ENCODE data around the gene SLC12A8. TPM values are rescaled to one million over a fixed set of nuclear protein-coding genes. Genes with fewer than 3 reads are reported as not detected.
"Not testable (repeated sequence)": the region's sequence is repeated elsewhere in the genome, so short reads cannot be mapped to it uniquely, and the experiment has no call there.

The SLC12A8 gene
- total RNA-seq, 3 donors from 2014 or later, result 8.0 to 19.3 (median 13.6) TPM

DNA sequence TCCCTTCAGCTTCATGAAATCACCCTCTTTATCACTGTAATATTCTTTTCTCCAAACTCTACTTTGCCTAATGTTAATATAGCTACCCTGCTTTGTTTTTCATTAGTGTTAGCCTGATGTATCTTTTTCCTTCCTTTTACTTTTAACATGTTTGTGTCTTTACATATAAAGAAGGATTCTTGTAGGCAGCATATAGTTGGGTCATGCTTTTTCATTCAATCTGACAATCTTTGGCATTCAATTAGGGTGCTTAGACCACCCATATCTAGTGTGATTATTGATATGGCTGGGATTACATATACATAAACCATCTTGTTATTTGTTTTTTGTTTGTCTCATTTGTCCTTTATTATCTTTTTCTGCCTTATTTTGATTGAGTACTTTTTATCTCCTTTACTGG, 121.9 kb downstream of the SLC12A8 start:
- H3K4me1 ChIP-seq (ENCODE audit: low read depth), result no peaks in the 10 kb centered on the region
- DNase-seq, result no peak
- TF ChIP-seq, protein P1, sequence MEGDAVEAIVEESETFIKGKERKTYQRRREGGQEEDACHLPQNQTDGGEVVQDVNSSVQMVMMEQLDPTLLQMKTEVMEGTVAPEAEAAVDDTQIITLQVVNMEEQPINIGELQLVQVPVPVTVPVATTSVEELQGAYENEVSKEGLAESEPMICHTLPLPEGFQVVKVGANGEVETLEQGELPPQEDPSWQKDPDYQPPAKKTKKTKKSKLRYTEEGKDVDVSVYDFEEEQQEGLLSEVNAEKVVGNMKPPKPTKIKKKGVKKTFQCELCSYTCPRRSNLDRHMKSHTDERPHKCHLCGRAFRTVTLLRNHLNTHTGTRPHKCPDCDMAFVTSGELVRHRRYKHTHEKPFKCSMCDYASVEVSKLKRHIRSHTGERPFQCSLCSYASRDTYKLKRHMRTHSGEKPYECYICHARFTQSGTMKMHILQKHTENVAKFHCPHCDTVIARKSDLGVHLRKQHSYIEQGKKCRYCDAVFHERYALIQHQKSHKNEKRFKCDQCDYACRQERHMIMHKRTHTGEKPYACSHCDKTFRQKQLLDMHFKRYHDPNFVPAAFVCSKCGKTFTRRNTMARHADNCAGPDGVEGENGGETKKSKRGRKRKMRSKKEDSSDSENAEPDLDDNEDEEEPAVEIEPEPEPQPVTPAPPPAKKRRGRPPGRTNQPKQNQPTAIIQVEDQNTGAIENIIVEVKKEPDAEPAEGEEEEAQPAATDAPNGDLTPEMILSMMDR (IDR thresholded peaks at IDR 0.05), result no peak
- no peak overlapping the region for H3K4me3 ChIP-seq
- intact Hi-C loops (cut with DNase I, micrococcal nuclease), result no loop called here
- ATAC-seq, result no peak
- H3K9me3 ChIP-seq, result no peaks in the 10 kb centered on the region
- no peaks in the 10 kb centered on the region for H3K36me3 ChIP-seq (ENCODE audit: low read depth)

DNA sequence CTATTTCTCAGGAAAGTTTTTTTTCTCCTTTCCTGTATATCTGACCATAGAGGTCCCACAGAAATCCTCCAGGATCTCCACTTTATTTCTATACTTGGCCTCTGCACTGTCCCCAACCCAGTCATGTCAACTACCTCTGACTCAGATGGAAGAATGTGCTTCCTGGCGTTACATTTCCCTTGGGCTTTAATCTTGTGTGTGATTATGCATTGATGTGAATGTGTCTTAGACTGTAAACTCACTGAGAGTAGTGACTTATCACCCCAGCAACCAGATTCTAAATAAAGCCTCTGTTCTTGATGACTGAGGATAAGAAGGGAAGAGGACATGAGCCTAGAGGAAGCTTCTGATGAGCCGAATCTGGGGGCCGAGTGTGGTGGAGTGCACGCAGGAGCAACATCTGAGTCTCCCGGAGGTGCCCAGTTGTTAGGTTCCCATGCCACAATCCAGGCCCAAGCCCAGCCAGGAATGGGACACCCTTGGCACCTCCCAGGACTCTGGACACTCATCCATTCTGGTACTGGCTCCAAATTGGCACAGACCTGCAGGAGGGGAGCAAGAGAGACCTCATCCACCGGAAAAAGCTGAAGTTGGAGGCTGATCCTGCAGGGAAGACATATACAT, 124.7 kb downstream of the SLC12A8 start:
- intact Hi-C loops (cut with DNase I, micrococcal nuclease), result no loop called here
- H3K36me3 ChIP-seq (ENCODE audit: low read depth), result no peaks in the 10 kb centered on the region
- H3K4me3 ChIP-seq, result no peak overlapping the region
- ATAC-seq, result no peak
- TF ChIP-seq, protein P1 (IDR thresholded peaks at IDR 0.05), result no peak
- no peaks in the 10 kb centered on the region for H3K4me1 ChIP-seq (ENCODE audit: low read depth)
- DNase-seq, result no peak
- H3K9me3 ChIP-seq, result no peaks in the 10 kb centered on the region

DNA sequence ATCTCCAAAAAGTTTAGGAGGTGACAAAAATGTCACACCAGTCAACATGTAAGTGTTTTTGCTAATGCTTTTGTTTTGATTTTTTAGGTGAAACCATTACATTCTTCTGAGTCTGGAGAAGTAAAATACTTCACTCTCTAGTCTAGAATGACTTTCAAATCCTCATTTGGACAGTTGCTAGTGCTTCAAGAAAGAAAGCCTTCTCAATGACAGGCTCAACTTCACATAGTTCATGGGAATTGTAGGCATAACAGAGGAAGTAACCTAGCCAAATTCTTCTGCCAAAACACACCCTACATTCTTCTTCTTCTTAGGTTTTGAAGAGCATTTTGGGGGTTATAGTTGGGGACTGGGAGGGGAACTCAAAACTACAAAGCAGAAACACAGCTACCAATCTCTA, 127.4 kb downstream of the SLC12A8 start:
- H3K4me3 ChIP-seq, result no peak overlapping the region
- intact Hi-C loops (cut with DNase I, micrococcal nuclease), result no loop called here
- TF ChIP-seq, protein P1 (IDR thresholded peaks at IDR 0.05), result no peak
- H3K36me3 ChIP-seq (ENCODE audit: low read depth), result no peaks in the 10 kb centered on the region
- no peaks in the 10 kb centered on the region for H3K9me3 ChIP-seq
- H3K4me1 ChIP-seq (ENCODE audit: low read depth), result no peaks in the 10 kb centered on the region
- no peak for DNase-seq
- no peak for ATAC-seq

DNA sequence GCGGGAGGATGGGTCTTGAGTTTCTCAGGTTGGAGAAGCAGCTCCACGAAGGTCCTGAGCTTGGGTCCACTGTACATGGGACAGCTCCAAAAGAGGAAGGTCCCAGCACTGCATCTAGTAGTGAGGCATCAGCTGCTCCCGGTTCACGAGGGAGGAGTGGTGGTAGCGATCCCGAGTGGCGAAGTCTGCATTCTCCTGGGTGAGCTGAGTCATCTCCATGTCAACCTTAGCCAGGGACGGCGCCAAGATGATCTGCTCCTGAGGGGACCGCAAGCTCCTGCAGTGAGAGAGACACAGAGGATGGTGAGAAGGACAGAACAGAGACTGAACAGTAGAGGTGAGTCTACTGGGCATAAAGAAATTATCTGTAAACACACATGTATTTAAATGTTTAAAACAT, 128.8 kb downstream of the SLC12A8 start:
- ATAC-seq, result no peak
- Histone ChIP-seq H3K4me1 (ENCODE audit: low read depth) (no peaks in the 10 kb centered on the region), H3K36me3 (ENCODE audit: low read depth) (no peaks in the 10 kb centered on the region), H3K4me3 (no peak overlapping the region), H3K9me3 (no peaks in the 10 kb centered on the region)
- DNase-seq, result no peak
- TF ChIP-seq, protein P1 (IDR thresholded peaks at IDR 0.05), result no peak
- intact Hi-C loops (cut with DNase I, micrococcal nuclease), result no loop called here

DNA sequence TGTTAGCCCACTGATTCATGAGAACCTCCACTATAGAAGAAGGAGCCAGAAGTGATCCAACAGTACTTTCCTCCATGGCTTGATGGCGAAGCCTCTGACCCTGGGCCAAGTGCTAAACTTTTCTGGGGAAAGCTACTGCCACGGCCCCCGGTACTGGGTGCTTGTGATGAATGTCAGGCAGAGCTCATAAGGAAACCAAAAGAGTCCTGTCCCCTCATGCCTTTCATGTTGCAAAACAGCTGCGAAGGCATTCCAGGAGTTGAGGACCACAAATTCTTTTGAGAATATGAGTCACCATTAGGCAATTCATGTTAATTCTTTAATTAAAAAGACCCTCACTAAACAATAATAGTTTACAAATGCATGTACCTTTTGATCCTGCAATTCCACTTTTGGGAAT, 130.2 kb downstream of the SLC12A8 start:
- H3K36me3 ChIP-seq (ENCODE audit: low read depth); H3K4me3 ChIP-seq; DNase-seq; H3K9me3 ChIP-seq; H3K4me1 ChIP-seq (ENCODE audit: low read depth); intact Hi-C loops (cut with DNase I, micrococcal nuclease); ATAC-seq: not testable (repeated sequence)

DNA sequence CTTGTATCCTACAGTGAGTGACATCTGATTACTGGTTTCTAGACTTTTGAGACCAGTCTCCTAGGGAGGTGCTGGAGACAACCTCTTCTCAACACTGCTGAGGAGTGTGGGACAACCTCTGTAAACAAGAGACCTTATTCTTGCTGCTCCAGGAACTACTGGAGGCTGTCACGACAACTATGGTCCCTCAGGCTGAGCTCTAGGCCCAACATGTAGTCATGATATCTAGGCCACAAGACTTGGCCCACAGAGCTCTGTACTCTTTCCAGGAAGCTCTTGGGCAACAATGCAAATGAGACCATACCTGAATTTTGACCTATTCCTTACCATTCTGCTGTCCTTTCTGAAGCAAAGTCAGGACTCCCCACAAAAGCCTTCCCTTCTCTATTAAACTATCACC, 132.5 kb downstream of the SLC12A8 start:
- H3K9me3 ChIP-seq, result no peaks in the 10 kb centered on the region
- no peak for ATAC-seq
- H3K4me1 ChIP-seq (ENCODE audit: low read depth), result no peaks in the 10 kb centered on the region
- DNase-seq, result no peak
- intact Hi-C loops (cut with DNase I, micrococcal nuclease), result no loop called here
- H3K36me3 ChIP-seq (ENCODE audit: low read depth), result no peaks in the 10 kb centered on the region
- TF ChIP-seq, protein P1 (IDR thresholded peaks at IDR 0.05), result no peak
- no peak overlapping the region for H3K4me3 ChIP-seq

All from mucosa of descending colon (tissue), 3 donors.